Esophagus muscularis mucosa (tissue), 4 donors: ENCODE data around the gene OR51Q1. TPM values are rescaled to one million over a fixed set of nuclear protein-coding genes. Genes with fewer than 3 reads are reported as not detected.

Experiments used
- DNase-seq: peaks from one replicate; pipeline ENCODE4 v3.0.0-alpha.2; 2017; ENCODE audit errors: extremely low spot score
- H3K27ac ChIP-seq, 4 donors: fragments of 200-600 bp; sonication (generic); replicated peaks in 1 of 4; 1 replicate in 3 of 4; 2 replicates in 1 of 4; pipeline ENCODE4 v1.5.1; 2016 to 2019; ENCODE audit warnings: mild to moderate bottlenecking in 1 of 4
- H3K27me3 ChIP-seq, 4 donors: fragments of 200-600 bp; sonication (generic); one replicate each; pipeline versions ENCODE4 v1.5.1 to v1.6.0; 2016 to 2019
- H3K36me3 ChIP-seq, 4 donors: fragments of 200-600 bp; sonication (generic); one replicate each; pipeline ENCODE4 v1.5.1; 2016 to 2019
- H3K4me1 ChIP-seq, 4 donors: fragments of 200-600 bp; sonication (generic); one replicate each; pipeline ENCODE4 v1.5.1; 2016 to 2019
- H3K4me3 ChIP-seq, 4 donors: fragments of 200-600 bp; sonication (generic); 1 replicate in 2 of 4; 2 replicates in 2 of 4; pipeline ENCODE4 v1.5.1; 2016 to 2019; ENCODE audit warnings: mild to moderate bottlenecking in 4 of 4, moderate library complexity in 1 of 4
- H3K9me3 ChIP-seq, 4 donors: fragments of 200-600 bp; sonication (generic); 1 replicate in 3 of 4; 2 replicates in 1 of 4; pipeline ENCODE4 v1.5.1; 2016 to 2019
- CTCF ChIP-seq, 3 experiments: fragments of 200-600 bp in 2 of 3; fragments of 450-650 bp in 1 of 3; sonication (generic) in 2 of 3; IDR thresholded peaks; one replicate each; pipeline ENCODE4 v1.5.1; 2017 to 2019; ENCODE audit warnings: antibody characterized with exemption in 3 of 3, mild to moderate bottlenecking in 2 of 3, moderate library complexity in 1 of 3
- EP300 ChIP-seq: sonication (generic); formaldehyde crosslinking; IDR thresholded peaks from one replicate; pipeline ENCODE4 v1.6.1; 2017; ENCODE audit warnings: antibody characterized with exemption
- POLR2A ChIP-seq: fragments of 450-650 bp; IDR thresholded peaks from one replicate; pipeline ENCODE4 v1.6.1; 2017; ENCODE audit warnings: antibody characterized with exemption, moderate library complexity, mild to moderate bottlenecking, low read depth
- POLR2AphosphoS5 ChIP-seq, 2 donors: sonication (generic); formaldehyde crosslinking; IDR thresholded peaks; one replicate each; pipeline ENCODE4 v1.6.1; 2017; ENCODE audit warnings: antibody characterized with exemption in 2 of 2
- WGBS: methylation state at CpG from one replicate; pipeline ENCODE4 v1.1.5; 2018; 5-methylcytosine and 5-hydroxymethylcytosine counted together
- intact Hi-C: fragments of 100-400 bp; cut with DNase I; formaldehyde crosslinking; loops from one replicate; pipeline ENCODE4 v1.15.1; 2023
- total RNA-seq, 4 donors: library from RNA; depleted of rRNA; stranded (reverse); fragments of >200 nt; gene quantifications; one replicate each; pipeline versions ENCODE4 v1.1.0 to v1.2.1, GENCODE V29; 2016

Gene OR51Q1
- total RNA-seq, 4 donors from 2014 or later, result not detected

DNA sequence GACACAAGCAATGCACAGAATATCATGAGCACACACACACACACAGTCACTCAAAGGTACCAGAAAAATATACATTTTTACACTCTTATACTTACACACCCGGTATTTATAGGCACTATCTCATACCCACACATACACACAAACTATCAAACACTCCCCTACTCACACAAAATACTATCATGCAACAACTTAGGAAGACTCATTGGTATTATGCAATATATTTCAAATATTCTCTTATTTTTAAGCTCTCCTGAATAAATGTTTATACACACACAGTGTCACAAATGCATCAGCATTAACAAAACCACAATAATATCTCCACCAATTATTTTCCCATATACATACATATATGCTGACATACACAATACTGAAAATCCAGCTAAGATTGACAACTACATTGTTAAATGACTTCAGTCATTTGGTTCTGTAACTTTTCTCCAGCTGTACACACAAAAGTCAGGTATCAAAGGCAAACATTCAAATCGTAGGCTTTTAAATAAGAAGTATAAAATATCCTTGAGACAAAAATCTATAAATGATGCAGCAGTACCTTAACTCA, 22.0 kb downstream of the OR51Q1 start:
- no peak for DNase-seq
- Histone ChIP-seq H3K27ac (no peak overlapping the region), H3K4me1 (no peaks in the 10 kb centered on the region), H3K9me3 (no peaks in the 10 kb centered on the region), H3K27me3 (no peaks in the 10 kb centered on the region), H3K36me3 (no peaks in the 10 kb centered on the region), H3K4me3 (no peak overlapping the region)
- intact Hi-C loops, result no loop called here
- 72% methylated on average over 2 of the region's 2 CpGs for WGBS
- TF ChIP-seq POLR2AphosphoS5 (IDR thresholded peaks at IDR 0.05) (no peak), EP300 (no peak), CTCF (IDR thresholded peaks at IDR 0.05) (no peak), POLR2A (no peak)

DNA sequence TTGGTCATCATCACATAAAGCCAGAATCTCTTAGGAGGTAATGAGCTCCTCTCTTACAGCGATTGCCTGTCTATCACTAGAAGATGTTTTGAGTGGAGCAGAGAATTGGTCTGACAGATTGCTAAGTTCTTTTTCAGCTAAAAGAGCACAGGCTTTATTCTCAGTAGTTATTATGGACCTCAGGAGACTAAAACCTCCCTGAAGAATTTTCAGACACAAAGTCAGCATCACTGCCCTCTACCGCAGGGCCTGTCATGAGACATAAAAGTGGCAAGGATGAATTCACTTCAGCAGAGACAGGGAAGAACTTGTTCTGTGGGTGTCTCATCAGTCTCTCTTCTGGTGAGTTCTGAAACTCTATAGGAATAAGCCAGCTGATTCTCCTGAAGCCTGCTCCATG, 27.1 kb downstream of the OR51Q1 start, which contains the start of gene OR51I2:
Gene OR51I2 (plus strand): TSS at position 301 of the 400 bp plus-strand sequence. CDS start 4,166 bp downstream, outside the sequence.
- no peak for DNase-seq
- 83% methylated on average over 2 of the region's 2 CpGs for WGBS
- Histone ChIP-seq H3K27me3 (no peaks in the 10 kb centered on the region), H3K4me1 (no peaks in the 10 kb centered on the region), H3K36me3 (no peaks in the 10 kb centered on the region), H3K9me3 (no peaks in the 10 kb centered on the region), H3K4me3 (no peak within 1 kb of the TSS), H3K27ac (no peak within 1 kb of the TSS)
- no peak for TF ChIP-seq POLR2AphosphoS5 (IDR thresholded peaks at IDR 0.05)
- TF ChIP-seq POLR2A, result no peak
- TF ChIP-seq CTCF (IDR thresholded peaks at IDR 0.05), result no peak
- TF ChIP-seq EP300, result no peak
- intact Hi-C loops, result no loop called here

DNA sequence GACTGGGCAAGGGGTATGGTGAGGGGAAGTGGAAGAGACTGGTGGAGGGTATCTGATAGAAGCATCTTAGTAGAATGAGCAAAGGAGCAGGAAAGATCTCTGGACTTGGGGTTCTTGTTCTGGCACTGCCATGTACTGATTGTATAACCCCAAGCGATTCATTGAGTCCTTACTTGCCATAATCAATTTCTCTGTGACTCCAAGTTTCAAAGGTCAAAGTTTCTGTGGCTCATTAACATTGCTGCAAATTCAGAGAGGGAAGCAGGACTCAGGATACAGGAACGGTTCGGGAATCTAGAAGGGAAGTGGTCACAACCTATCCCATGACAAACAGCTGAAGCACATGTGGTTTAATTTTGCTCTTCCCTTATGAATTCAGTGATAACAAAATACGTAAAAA, 27.5 kb downstream of the OR51Q1 start:
- TF ChIP-seq CTCF (IDR thresholded peaks at IDR 0.05), result no peak
- no peak for TF ChIP-seq POLR2AphosphoS5 (IDR thresholded peaks at IDR 0.05)
- TF ChIP-seq EP300, result no peak
- intact Hi-C loops, result no loop called here
- 78% methylated on average over 4 of the region's 4 CpGs for WGBS

DNA sequence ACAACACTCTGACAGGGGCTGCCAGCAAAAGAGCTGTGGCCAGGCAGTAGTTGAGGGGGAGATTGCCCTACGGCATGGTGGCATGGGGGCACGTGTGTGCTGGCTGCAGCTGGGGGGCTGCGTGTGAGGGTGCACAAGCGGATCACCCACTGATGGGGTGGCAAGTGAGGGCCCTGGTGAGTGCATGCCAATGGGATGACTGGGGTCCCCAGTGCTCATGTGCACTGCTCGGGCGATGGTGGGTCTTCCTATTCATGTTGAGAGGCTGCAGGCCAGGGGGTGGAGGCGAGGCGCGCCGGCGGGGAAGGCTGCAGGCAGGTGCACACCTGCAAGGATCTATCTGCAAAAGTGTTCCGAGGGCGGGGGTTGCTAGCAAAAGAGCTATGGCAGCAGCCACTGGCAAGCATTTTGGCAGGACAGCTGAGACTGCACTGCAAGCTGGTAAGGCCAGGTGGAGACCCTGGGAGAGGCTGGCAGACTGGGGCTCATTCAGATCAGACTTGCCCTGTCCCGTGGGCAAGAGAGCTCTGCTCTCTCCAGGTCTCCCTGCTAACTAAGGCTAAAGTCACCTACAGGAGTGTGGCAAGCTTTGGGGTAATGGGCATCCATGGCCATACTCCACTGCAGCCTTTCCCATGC, 39.2 kb downstream of the OR51Q1 start:
- Histone ChIP-seq H3K4me3 (no peak overlapping the region), H3K27me3 (no peaks in the 10 kb centered on the region), H3K9me3 (no peaks in the 10 kb centered on the region), H3K36me3 (no peaks in the 10 kb centered on the region), H3K4me1 (no peaks in the 10 kb centered on the region), H3K27ac (no peak overlapping the region)
- intact Hi-C loops, result no loop called here
- TF ChIP-seq EP300, result no peak
- no peak for TF ChIP-seq POLR2A
- TF ChIP-seq CTCF (IDR thresholded peaks at IDR 0.05), result no peak
- TF ChIP-seq POLR2AphosphoS5 (IDR thresholded peaks at IDR 0.05), result no peak
- WGBS, result 95% methylated on average over 10 of the region's 14 CpGs
- no peak for DNase-seq

More for the DNA sequence above, 27.5 kb downstream of the OR51Q1 start:
- DNase-seq, result no peak
- H3K27me3 ChIP-seq, result no peaks in the 10 kb centered on the region
- no peaks in the 10 kb centered on the region for H3K4me1 ChIP-seq
- H3K9me3 ChIP-seq, result no peaks in the 10 kb centered on the region
- H3K36me3 ChIP-seq, result no peaks in the 10 kb centered on the region
- H3K27ac ChIP-seq, result no peak overlapping the region
- H3K4me3 ChIP-seq, result no peak overlapping the region
